ENCODE data around the gene ADAMTS9. TPM values are rescaled to one million over a fixed set of nuclear protein-coding genes. Genes with fewer than 3 reads are reported as not detected.

ADAMTS9 gene
- total and polyA plus RNA-seq, 2 of the 13 experiments (the other 11 are each of a cell fraction or from before 2014, with no cell fraction given) = 0.02 to 0.09 TPM

DNA sequence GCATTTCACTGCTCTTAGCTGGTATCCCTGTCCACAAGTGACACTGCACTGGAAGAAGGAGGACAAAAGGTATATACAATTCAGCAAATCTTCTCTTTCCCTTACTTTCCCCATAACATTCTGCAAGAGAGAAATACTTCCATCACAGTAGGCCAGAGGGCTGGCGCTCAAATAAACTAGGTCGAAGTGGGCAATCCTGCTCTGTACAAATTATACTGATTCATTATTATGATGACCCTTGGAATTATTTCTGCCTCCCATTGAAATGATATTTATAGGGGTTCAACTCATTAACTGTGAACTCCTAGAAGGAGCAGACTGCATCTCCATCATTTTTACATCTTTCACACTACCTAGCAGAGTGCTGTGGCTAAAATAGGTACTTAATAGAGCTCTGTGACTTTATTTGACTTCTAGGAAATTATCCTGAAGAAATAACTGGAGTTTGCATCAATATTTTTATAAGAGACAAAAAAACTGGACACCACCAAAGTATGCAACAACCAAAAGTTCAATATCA, 80.7 kb downstream of the ADAMTS9 start:
- FAIRE-seq (no peak), DNase-seq (ENCODE audit: low spot score) (no peak), ATAC-seq (no peak)
- no peak overlapping the region for H3K4me3 ChIP-seq (replicated peaks in 1 of 3; ENCODE audit: insufficient read depth in 1 of 3, low read depth in 2 of 3, low read length in 3 of 3)
- no peaks in the 10 kb centered on the region; a peak in 1 of 5 replicates for H3K27me3 ChIP-seq (ENCODE audit: control insufficient read depth in 1 of 2, insufficient read depth in 2 of 2, low read length in 2 of 2)
- H3K79me2 ChIP-seq (ENCODE audit: insufficient read depth, low read length) = no peaks in the 10 kb centered on the region
- H4K20me1 ChIP-seq (ENCODE audit: insufficient read depth, low read length) = no peaks in the 10 kb centered on the region
- POLR2A ChIA-PET = no interaction called here
- no TSS peak for BruUV-seq (replicated peaks)
- CTCF ChIA-PET (ENCODE audit: low intra/inter-chr PET ratio, low total read pairs) = no interaction called here
- no peaks in the 10 kb centered on the region for H3K36me3 ChIP-seq (replicated peaks in 1 of 2; ENCODE audit: control insufficient read depth in 1 of 2, insufficient read depth in 2 of 2, low read length in 2 of 2)
- H2AFZ ChIP-seq (ENCODE audit: low read length) = no peak overlapping the region
- in situ Hi-C loops (cut with HindIII; ENCODE audit: extremely low pct_ligation_motif_present, low pct_unique_long_range_greater_than_20kb) (no loop called here), intact Hi-C loops (cut with micrococcal nuclease; ENCODE audit: unreplicated experiment) (no loop called here)
- H3K9me3 ChIP-seq (ENCODE audit: low read length) = no peaks in the 10 kb centered on the region
- H3K27ac ChIP-seq (ENCODE audit: extremely low read length, insufficient read depth, low read length) = no peak overlapping the region
- H3K4me2 ChIP-seq (ENCODE audit: low read depth, low read length) = no peak overlapping the region
- H3K4me1 ChIP-seq (ENCODE audit: insufficient read depth, low read length) = no peaks in the 10 kb centered on the region
- no peak overlapping the region for H3K9ac ChIP-seq (ENCODE audit: insufficient read depth, low read depth, low read length)
- 78% methylated on average over 2 of the region's 2 CpGs for WGBS (ENCODE audit: low lambda C conversion rate)
- TF ChIP-seq, protein P1, sequence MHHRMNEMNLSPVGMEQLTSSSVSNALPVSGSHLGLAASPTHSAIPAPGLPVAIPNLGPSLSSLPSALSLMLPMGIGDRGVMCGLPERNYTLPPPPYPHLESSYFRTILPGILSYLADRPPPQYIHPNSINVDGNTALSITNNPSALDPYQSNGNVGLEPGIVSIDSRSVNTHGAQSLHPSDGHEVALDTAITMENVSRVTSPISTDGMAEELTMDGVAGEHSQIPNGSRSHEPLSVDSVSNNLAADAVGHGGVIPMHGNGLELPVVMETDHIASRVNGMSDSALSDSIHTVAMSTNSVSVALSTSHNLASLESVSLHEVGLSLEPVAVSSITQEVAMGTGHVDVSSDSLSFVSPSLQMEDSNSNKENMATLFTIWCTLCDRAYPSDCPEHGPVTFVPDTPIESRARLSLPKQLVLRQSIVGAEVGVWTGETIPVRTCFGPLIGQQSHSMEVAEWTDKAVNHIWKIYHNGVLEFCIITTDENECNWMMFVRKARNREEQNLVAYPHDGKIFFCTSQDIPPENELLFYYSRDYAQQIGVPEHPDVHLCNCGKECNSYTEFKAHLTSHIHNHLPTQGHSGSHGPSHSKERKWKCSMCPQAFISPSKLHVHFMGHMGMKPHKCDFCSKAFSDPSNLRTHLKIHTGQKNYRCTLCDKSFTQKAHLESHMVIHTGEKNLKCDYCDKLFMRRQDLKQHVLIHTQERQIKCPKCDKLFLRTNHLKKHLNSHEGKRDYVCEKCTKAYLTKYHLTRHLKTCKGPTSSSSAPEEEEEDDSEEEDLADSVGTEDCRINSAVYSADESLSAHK (CRISPR knock-in tag; IDR thresholded peaks at IDR 0.05; ENCODE audit: borderline replicate concordance) = no peak
- no peak for TF ChIP-seq MBD4 (IDR thresholded peaks at IDR 0.05; ENCODE audit: borderline replicate concordance, low read length)
- TF ChIP-seq RXRA (CRISPR knock-in tag; IDR thresholded peaks at IDR 0.05) = no peak
- no peak for TF ChIP-seq ELF4 (CRISPR knock-in tag; IDR thresholded peaks at IDR 0.05; ENCODE audit: borderline replicate concordance)
- TF ChIP-seq, protein P2, sequence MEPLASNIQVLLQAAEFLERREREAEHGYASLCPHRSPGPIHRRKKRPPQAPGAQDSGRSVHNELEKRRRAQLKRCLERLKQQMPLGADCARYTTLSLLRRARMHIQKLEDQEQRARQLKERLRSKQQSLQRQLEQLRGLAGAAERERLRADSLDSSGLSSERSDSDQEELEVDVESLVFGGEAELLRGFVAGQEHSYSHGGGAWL (CRISPR knock-in tag; IDR thresholded peaks at IDR 0.05) = no peak
- no peak for TF ChIP-seq ZNF407 (CRISPR knock-in tag; IDR thresholded peaks at IDR 0.05; ENCODE audit: not compliant biosample characterization)
- TF ChIP-seq PHF5A (CRISPR knock-in tag; IDR thresholded peaks at IDR 0.05; ENCODE audit: low read depth, unreplicated experiment) = no peak
- no peak for TF ChIP-seq ZNF615 (CRISPR knock-in tag; IDR thresholded peaks at IDR 0.05; ENCODE audit: borderline replicate concordance)
- no peak for TF ChIP-seq ARID5B (CRISPR knock-in tag; IDR thresholded peaks at IDR 0.05)
